ENCODE data around the gene UVRAG. TPM values are rescaled to one million over a fixed set of nuclear protein-coding genes. Genes with fewer than 3 reads are reported as not detected.
"Not testable (repeated sequence)": the region's sequence is repeated elsewhere in the genome, so short reads cannot be mapped to it uniquely, and the experiment has no call there.

The UVRAG gene
- total RNA-seq, 1 donor = 16.2 TPM

- DNase-seq (ENCODE audit: low read depth in 2 of 3, low spot score in 2 of 3) = no peak
Observed at GRCh38 chr11:75910426-75911145, 95.6 kb downstream of the UVRAG start.

- DNase-seq (ENCODE audit: low read depth in 2 of 3, low spot score in 2 of 3) = no peak
Observed at GRCh38 chr11:75911459-75911858, 96.4 kb downstream of the UVRAG start.

GRCh38 chr11:75913984-75914383 is 99.0 kb downstream of the UVRAG start:
- no peak for DNase-seq (ENCODE audit: low read depth in 2 of 3, low spot score in 2 of 3)

- no peak for DNase-seq (ENCODE audit: low read depth in 2 of 3, low spot score in 2 of 3)
Observed at GRCh38 chr11:75916882-75917281, 101.9 kb downstream of the UVRAG start.

- DNase-seq (ENCODE audit: low read depth in 2 of 3, low spot score in 2 of 3) = no peak
Observed at GRCh38 chr11:75918331-75918730, 103.3 kb downstream of the UVRAG start.

- no peak for DNase-seq (ENCODE audit: low read depth in 2 of 3, low spot score in 2 of 3)
Observed at GRCh38 chr11:75919525-75919924, 104.5 kb downstream of the UVRAG start.

- no peak for DNase-seq (ENCODE audit: low read depth in 2 of 3, low spot score in 2 of 3)
Observed at GRCh38 chr11:75920848-75921247, 105.8 kb downstream of the UVRAG start.

GRCh38 chr11:75921808-75922207 is 106.8 kb downstream of the UVRAG start:
- DNase-seq (ENCODE audit: low read depth in 2 of 3, low spot score in 2 of 3) = no peak

- DNase-seq (ENCODE audit: low read depth in 2 of 3, low spot score in 2 of 3) = no peak
Observed at GRCh38 chr11:75924966-75925784, 110.2 kb downstream of the UVRAG start.

GRCh38 chr11:75925785-75926164 is 110.8 kb downstream of the UVRAG start:
- DNase-seq (ENCODE audit: low read depth in 2 of 3, low spot score in 2 of 3) = no peak

GRCh38 chr11:75929706-75930105 is 114.7 kb downstream of the UVRAG start:
- no peak for DNase-seq (ENCODE audit: low read depth in 2 of 3, low spot score in 2 of 3)

- no peak for DNase-seq (ENCODE audit: low read depth in 2 of 3, low spot score in 2 of 3)
Observed at GRCh38 chr11:75930534-75930933, 115.5 kb downstream of the UVRAG start.

GRCh38 chr11:75931124-75931523 is 116.1 kb downstream of the UVRAG start:
- DNase-seq (ENCODE audit: low read depth in 2 of 3, low spot score in 2 of 3) = no peak

- not testable (repeated sequence) for DNase-seq (ENCODE audit: low read depth in 2 of 3, low spot score in 2 of 3)
Observed at GRCh38 chr11:75933736-75934135, 118.7 kb downstream of the UVRAG start.

- no peak for DNase-seq (ENCODE audit: low read depth in 2 of 3, low spot score in 2 of 3)
Observed at GRCh38 chr11:75934851-75935250, 119.8 kb downstream of the UVRAG start.

GRCh38 chr11:75938543-75938942 is 123.5 kb downstream of the UVRAG start:
- DNase-seq (ENCODE audit: low read depth in 2 of 3, low spot score in 2 of 3) = no peak

GRCh38 chr11:75939516-75939915 is 124.5 kb downstream of the UVRAG start:
- DNase-seq (ENCODE audit: low read depth in 2 of 3, low spot score in 2 of 3) = no peak

GRCh38 chr11:75939992-75940391 is 125.0 kb downstream of the UVRAG start:
- DNase-seq (ENCODE audit: low read depth in 2 of 3, low spot score in 2 of 3) = no peak

- no peak for DNase-seq (ENCODE audit: low read depth in 2 of 3, low spot score in 2 of 3)
Observed at GRCh38 chr11:75940911-75941310, 125.9 kb downstream of the UVRAG start.

GRCh38 chr11:75944515-75944914 is 129.5 kb downstream of the UVRAG start:
- no peak for DNase-seq (ENCODE audit: low read depth in 2 of 3, low spot score in 2 of 3)

GRCh38 chr11:75945446-75945845 is 130.4 kb downstream of the UVRAG start:
- peak in 1 of 3 donors; percentile 6 for DNase-seq (ENCODE audit: low read depth in 2 of 3, low spot score in 2 of 3)

- DNase-seq (ENCODE audit: low read depth in 2 of 3, low spot score in 2 of 3) = no peak
Observed at GRCh38 chr11:75945947-75946346, 130.9 kb downstream of the UVRAG start.

Measured in hematopoietic multipotent progenitor cell (in vitro differentiated cells).